ENCODE data around the gene RNASEH2A.
"Not testable (repeated sequence)": the region's sequence is repeated elsewhere in the genome, so short reads cannot be mapped to it uniquely, and the experiment has no call there.

The RNASEH2A gene

DNA sequence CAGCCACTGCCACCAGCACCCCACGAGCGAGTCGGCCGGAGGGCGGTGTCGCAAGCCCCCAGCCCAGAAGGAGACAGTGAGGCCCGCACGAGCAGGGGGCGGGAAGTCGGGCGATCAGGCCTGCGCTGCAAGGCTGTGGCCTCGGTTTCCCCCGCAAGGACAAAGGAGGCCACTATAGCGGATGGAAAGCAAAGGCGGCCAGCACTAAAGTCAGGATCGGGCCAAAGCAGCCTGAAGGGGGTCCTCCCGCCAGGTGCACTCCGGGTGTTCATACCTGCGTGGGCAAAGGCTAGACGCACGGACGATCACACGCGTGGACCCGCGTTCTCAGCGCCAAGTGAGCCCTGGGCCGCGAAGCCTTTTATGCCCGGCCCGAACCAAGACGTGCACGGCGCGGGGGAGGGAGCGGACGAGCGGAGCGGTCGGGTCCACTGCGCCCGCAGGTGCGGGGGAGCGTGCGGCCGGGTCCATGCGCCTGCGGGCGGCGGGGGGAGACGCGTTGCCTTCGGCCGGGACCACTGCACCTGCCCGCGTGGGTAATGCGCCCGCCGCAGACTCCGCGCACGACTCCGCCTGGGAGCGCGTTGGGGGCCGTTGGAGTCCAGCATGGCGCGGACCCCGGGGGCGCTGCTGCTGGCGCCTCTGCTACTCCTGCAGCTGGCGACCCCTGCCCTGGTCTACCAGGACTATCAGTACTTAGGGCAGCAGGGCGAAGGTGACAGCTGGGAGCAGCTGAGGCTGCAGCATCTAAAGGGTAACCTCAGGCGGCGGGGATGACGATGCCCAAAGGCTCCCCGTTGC, 4.7 kb upstream of the RNASEH2A start, which contains the start of the genes PRDX2 and THSD8:
Gene PRDX2 (minus strand): TSS at position 335 of the 801 bp plus-strand sequence. CDS start 539 bp downstream, outside the sequence.
Gene THSD8 (plus strand): TSS at position 604 of the 801 bp plus-strand sequence. CDS start 3 bp downstream, at position 607.
- peak within 1 kb of the TSS; percentile 85 for H3K27ac ChIP-seq
- TF ChIP-seq ZFX (IDR thresholded peaks at IDR 0.05; ENCODE audit: borderline replicate concordance) = no peak
- TF ChIP-seq, protein P1, sequence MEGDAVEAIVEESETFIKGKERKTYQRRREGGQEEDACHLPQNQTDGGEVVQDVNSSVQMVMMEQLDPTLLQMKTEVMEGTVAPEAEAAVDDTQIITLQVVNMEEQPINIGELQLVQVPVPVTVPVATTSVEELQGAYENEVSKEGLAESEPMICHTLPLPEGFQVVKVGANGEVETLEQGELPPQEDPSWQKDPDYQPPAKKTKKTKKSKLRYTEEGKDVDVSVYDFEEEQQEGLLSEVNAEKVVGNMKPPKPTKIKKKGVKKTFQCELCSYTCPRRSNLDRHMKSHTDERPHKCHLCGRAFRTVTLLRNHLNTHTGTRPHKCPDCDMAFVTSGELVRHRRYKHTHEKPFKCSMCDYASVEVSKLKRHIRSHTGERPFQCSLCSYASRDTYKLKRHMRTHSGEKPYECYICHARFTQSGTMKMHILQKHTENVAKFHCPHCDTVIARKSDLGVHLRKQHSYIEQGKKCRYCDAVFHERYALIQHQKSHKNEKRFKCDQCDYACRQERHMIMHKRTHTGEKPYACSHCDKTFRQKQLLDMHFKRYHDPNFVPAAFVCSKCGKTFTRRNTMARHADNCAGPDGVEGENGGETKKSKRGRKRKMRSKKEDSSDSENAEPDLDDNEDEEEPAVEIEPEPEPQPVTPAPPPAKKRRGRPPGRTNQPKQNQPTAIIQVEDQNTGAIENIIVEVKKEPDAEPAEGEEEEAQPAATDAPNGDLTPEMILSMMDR (IDR thresholded peaks at IDR 0.05) = no peak

DNA sequence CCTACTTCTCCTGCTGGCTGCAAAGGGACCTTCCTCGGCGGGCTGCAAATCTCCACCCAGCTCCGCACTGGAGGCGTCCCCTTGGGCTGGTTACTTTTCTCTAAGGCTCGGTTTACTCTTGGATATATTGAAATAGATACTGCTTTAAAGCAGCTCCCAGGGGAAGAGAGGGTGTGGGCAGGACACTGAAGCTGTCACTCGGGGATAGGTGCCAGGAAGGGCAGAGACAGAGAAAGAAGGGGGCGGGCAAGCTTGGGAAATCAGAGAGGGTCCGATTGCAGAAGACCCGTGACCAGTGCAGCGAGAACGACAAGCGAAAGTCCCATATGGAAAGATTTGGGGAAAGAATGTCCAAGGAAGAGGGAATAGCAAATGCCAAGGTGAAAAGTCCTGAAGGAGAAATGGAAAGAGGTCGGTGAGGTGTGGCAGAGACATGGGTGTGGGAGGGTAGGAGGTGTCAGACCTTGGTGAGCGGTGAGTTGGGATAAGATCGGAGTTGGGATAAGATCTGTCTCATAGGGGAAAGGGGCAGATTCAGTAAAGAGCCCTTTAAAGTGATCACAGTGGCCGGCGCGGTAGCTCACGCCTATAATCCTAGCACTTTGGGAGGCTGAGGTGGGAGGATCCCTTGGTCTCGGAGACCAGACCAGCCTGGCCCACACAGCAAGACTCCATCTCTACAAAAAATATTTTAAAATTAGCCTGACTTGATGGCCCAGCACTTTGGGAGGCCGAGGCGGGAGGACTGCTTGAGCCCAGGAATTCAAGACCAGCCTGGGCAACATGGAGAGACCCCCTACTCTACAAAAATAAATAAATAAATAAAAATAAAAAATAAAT, 3.9 kb upstream of the RNASEH2A start:
- H3K27ac ChIP-seq = peak overlapping the region; percentile 85
- TF ChIP-seq ZFX (IDR thresholded peaks at IDR 0.05; ENCODE audit: borderline replicate concordance) = no peak
- TF ChIP-seq, protein P1 (IDR thresholded peaks at IDR 0.05) = no peak

DNA sequence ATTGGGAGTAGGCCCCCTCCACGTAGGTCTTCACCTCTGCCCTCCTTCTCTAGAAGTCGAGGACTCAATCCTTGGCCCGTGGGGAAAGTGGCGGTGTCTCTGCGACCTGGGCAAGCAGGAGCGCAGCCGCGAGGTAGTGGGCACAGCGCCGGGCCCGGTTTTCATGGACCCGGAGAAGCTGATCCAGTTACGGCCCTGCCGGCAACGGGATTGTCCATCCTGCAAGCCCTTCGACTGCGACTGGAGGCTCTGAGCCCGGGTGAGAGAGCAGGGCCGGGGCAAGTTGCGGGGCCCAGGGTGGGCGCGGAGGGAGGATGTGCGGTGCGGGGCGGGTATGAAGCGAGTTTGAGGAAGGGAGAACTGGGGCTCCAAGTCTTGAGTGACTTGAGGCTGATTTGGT, 2.3 kb upstream of the RNASEH2A start:
- H3K27ac ChIP-seq = no peak overlapping the region
- TF ChIP-seq, protein P1 (IDR thresholded peaks at IDR 0.05) = no peak
- no peak for TF ChIP-seq ZFX (IDR thresholded peaks at IDR 0.05; ENCODE audit: borderline replicate concordance)

GRCh38 chr19:12815088-12815487, 8.7 kb downstream of the RNASEH2A start:
- TF ChIP-seq, protein P1 (IDR thresholded peaks at IDR 0.05) = no peak
- TF ChIP-seq ZFX (IDR thresholded peaks at IDR 0.05; ENCODE audit: borderline replicate concordance) = no peak
- H3K27ac ChIP-seq = no peak overlapping the region

GRCh38 chr19:12817188-12817587, 10.8 kb downstream of the RNASEH2A start:
- H3K27ac ChIP-seq = not testable (repeated sequence)

DNA sequence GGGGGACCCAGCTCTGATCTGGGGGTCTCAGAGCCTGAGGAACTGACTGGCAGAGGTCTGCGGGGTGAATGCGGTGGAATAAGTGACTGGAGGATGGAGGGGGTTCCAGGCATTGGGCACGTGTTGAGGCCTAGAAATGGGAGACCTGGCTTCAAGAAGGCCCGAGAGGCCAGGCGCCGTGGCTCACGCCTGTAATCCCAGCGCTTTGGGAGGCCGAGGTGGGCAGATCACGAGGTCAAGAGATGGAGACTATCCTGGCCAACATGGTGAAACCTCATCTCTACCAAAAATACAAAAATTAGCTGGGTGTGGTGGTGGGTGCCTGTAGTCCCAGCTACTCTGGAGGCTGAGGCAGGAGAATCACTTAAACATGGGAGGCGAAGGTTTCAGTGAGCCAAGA, 11.4 kb downstream of the RNASEH2A start:
- not testable (repeated sequence) for H3K27ac ChIP-seq

DNA sequence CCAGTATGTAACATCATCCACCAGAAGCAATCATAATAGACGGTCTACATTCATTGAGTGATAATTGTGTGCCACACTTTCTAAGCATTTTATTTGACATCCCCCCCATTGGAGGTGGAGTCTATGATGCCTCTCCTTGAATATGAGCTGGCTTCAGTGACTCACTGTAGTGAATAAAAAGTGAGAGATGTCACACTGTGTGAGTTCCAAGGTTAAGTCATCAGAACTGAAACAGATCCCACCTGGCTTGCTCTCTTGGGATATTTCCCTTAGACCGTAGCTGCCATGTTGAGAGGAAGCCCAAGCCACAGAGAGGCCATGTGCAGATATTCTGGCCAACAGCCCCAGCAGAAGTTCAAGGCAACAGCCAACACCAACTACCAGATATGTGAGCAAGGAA, 15.4 kb downstream of the RNASEH2A start:
- no peak overlapping the region for H3K27ac ChIP-seq
- TF ChIP-seq ZFX (IDR thresholded peaks at IDR 0.05; ENCODE audit: borderline replicate concordance) = no peak
- TF ChIP-seq, protein P1 (IDR thresholded peaks at IDR 0.05) = no peak
